ENCODE results near the gene HOXC11.

- no peak for TF ChIP-seq EZH2phosphoT487 (IDR thresholded peaks at IDR 0.05; ENCODE audit: unreplicated experiment)
- no peak for TF ChIP-seq JUNB (IDR thresholded peaks at IDR 0.05; ENCODE audit: unreplicated experiment)
- TF ChIP-seq CTCF (conservative IDR thresholded peaks at IDR 0.05; ENCODE audit: low read depth in 2 of 2) = no peak
- no peak for TF ChIP-seq REST (IDR thresholded peaks at IDR 0.05; ENCODE audit: unreplicated experiment)
- no peak for TF ChIP-seq POLR2AphosphoS5 (IDR thresholded peaks at IDR 0.05; ENCODE audit: low read depth)
- peak; percentile 97 for TF ChIP-seq EZH2 (IDR thresholded peaks at IDR 0.05; ENCODE audit: low read depth, unreplicated experiment)
- TF ChIP-seq ZNF114 (CRISPR knock-in tag; IDR thresholded peaks at IDR 0.05) = no peak
- no peak for TF ChIP-seq NANOG (IDR thresholded peaks at IDR 0.05; ENCODE audit: borderline replicate concordance)
- TF ChIP-seq ZNF331 (CRISPR knock-in tag; IDR thresholded peaks at IDR 0.05; ENCODE audit: low read depth) = no peak
- TF ChIP-seq STAT1 (IDR thresholded peaks at IDR 0.05; ENCODE audit: unreplicated experiment) = no peak
These were observed 18.9 kb upstream of the HOXC11 start for GRCh38 chr12:53953831-53954693.

Data from GM23338 (cell line).